ENCODE data around the gene AP1S1.

The AP1S1 gene

DNA sequence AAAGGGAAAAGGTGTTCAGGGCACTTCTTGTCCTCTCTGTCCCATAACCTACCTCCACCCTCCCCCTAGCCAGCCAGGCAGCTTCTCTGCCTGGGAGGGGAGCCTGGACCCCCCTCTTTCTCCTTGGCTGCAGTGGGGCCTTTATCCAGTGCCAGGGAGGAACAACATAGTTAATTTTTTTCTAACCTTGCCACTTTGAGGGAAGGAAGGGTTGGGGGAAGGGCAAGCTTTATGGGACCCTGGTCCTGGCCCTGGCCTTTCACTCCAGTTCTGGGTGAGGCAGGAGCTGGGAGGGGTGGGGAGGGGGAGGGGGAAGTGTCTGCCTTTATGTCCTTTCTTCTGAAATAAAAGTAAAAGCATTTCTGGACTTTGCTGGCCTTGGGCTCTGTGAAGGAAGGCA is 6.6 kb downstream of the AP1S1 start:
- H4K20me1 ChIP-seq (ENCODE audit: insufficient read depth), result no peaks in the 10 kb centered on the region
- peaks cover 10% of the 10 kb centered on the region; the same call in 1 of the 2 replicates for H3K27me3 ChIP-seq (ENCODE audit: insufficient read depth, low read depth)
- no peaks in the 10 kb centered on the region for H3K79me2 ChIP-seq (ENCODE audit: insufficient read depth, low read depth)
- TF ChIP-seq, protein P1, sequence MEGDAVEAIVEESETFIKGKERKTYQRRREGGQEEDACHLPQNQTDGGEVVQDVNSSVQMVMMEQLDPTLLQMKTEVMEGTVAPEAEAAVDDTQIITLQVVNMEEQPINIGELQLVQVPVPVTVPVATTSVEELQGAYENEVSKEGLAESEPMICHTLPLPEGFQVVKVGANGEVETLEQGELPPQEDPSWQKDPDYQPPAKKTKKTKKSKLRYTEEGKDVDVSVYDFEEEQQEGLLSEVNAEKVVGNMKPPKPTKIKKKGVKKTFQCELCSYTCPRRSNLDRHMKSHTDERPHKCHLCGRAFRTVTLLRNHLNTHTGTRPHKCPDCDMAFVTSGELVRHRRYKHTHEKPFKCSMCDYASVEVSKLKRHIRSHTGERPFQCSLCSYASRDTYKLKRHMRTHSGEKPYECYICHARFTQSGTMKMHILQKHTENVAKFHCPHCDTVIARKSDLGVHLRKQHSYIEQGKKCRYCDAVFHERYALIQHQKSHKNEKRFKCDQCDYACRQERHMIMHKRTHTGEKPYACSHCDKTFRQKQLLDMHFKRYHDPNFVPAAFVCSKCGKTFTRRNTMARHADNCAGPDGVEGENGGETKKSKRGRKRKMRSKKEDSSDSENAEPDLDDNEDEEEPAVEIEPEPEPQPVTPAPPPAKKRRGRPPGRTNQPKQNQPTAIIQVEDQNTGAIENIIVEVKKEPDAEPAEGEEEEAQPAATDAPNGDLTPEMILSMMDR (conservative IDR thresholded peaks at IDR 0.05; ENCODE audit: low read depth, low read length), result no peak
- H3K36me3 ChIP-seq (ENCODE audit: insufficient read depth), result no peaks in the 10 kb centered on the region
- no peak overlapping the region for H3K9ac ChIP-seq
- no peak overlapping the region for H3K4me3 ChIP-seq (IDR thresholded peaks at IDR 0.05; ENCODE audit: insufficient read depth, low read depth, low read length)
- no peak overlapping the region for H2AFZ ChIP-seq (ENCODE audit: low read depth)
- H3K4me1 ChIP-seq (ENCODE audit: low read depth, poor library complexity, severe bottlenecking), result peaks cover 9% of the 10 kb centered on the region
- no peak overlapping the region for H3K4me2 ChIP-seq
- no peak overlapping the region for H3K27ac ChIP-seq

DNA sequence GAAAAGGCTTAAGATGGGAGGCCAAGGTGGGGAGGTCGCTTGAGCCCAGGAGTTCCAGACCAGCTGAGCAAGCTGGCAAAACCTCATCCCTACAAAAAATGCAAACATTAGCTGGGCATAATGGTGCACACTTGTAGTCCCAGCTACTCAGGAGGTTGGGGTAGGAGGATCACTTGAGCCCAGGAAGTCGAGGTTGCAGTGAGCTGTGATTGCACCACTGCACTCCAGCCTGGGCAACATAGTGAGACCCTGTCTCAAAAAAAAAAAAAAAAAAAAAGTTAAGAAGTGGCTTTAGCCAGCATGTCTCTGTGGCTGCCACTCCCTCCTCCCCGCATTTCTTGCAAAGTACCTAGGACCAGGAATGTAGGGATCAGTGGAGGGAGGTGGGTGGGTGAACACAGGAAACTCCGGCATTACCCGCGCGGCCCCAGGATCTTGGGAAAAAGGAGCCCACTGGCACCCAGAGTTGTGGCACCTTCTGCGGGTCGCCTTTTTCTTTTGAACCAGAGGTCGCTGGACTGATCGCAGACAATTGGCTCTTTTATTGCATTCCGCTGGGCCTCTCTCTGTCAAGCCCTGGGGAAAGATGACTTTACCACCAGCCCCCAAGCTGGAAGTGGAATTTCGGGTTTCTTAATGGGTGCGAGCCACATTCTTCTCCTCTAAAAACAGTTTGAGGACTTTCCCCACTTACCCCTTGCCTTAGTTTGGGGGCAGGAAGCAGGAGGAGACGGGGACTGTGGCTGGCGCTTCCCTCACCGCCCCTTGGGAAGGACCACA is 7.6 kb downstream of the AP1S1 start:
- Histone ChIP-seq H3K4me1 (ENCODE audit: low read depth, poor library complexity, severe bottlenecking) (peaks cover 11% of the 10 kb centered on the region), H3K9ac (no peak overlapping the region), H3K4me3 (IDR thresholded peaks at IDR 0.05; ENCODE audit: insufficient read depth, low read depth, low read length) (no peak overlapping the region), H3K36me3 (ENCODE audit: insufficient read depth) (no peaks in the 10 kb centered on the region), H4K20me1 (ENCODE audit: insufficient read depth) (no peaks in the 10 kb centered on the region), H3K4me2 (no peak overlapping the region), H3K27ac (no peak overlapping the region), H2AFZ (ENCODE audit: low read depth) (no peak overlapping the region), H3K79me2 (ENCODE audit: insufficient read depth, low read depth) (no peaks in the 10 kb centered on the region), H3K27me3 (ENCODE audit: insufficient read depth, low read depth) (peaks cover 17% of the 10 kb centered on the region)
- TF ChIP-seq, protein P1 (conservative IDR thresholded peaks at IDR 0.05; ENCODE audit: low read depth, low read length), result no peak

DNA sequence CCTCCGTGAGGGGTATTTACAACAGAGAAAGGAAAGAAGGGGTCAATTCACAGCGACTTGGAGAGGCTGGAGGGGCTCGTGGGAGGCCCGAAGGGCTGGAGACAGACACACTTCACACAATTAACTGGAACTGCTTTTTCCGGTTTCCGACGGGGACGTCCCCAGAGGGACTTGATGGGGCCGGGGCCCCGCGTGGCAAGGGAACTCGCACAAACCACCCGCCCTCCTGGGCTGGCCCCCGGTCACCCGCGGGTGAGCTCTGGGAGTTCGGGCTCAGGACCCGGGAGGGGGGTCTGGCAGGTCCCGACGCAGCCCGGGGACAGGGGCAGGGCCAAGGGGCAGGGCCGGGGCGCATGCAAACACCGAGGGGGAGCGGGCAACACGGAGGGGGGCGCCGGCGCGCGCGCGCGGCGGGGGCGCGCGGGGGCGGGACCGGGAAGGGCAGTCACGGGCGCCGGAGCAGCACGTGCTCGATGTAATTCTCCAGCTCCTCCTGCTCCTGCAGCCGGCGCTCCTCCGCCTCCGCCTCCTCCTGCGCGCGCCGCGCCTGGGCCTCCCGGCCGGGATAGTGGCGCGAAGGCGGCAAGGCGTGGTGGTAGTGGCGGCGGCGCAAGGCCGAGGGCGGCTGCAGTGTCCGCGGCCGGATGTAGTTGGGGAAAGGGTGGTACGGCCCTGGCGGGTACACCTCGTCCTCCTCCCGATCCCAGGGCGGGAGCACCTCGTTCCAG is 8.4 kb downstream of the AP1S1 start:
- H3K4me2 ChIP-seq, result no peak overlapping the region
- H4K20me1 ChIP-seq (ENCODE audit: insufficient read depth), result no peaks in the 10 kb centered on the region
- TF ChIP-seq, protein P1 (conservative IDR thresholded peaks at IDR 0.05; ENCODE audit: low read depth, low read length), result no peak
- no peak overlapping the region for H3K4me3 ChIP-seq (IDR thresholded peaks at IDR 0.05; ENCODE audit: insufficient read depth, low read depth, low read length)
- peaks cover 11% of the 10 kb centered on the region for H3K4me1 ChIP-seq (ENCODE audit: low read depth, poor library complexity, severe bottlenecking)
- no peaks in the 10 kb centered on the region for H3K36me3 ChIP-seq (ENCODE audit: insufficient read depth)
- no peak overlapping the region for H3K27ac ChIP-seq
- H3K27me3 ChIP-seq (ENCODE audit: insufficient read depth, low read depth), result peaks cover 25% of the 10 kb centered on the region
- H3K9ac ChIP-seq, result no peak overlapping the region
- no peak overlapping the region for H2AFZ ChIP-seq (ENCODE audit: low read depth)
- no peaks in the 10 kb centered on the region for H3K79me2 ChIP-seq (ENCODE audit: insufficient read depth, low read depth)

DNA sequence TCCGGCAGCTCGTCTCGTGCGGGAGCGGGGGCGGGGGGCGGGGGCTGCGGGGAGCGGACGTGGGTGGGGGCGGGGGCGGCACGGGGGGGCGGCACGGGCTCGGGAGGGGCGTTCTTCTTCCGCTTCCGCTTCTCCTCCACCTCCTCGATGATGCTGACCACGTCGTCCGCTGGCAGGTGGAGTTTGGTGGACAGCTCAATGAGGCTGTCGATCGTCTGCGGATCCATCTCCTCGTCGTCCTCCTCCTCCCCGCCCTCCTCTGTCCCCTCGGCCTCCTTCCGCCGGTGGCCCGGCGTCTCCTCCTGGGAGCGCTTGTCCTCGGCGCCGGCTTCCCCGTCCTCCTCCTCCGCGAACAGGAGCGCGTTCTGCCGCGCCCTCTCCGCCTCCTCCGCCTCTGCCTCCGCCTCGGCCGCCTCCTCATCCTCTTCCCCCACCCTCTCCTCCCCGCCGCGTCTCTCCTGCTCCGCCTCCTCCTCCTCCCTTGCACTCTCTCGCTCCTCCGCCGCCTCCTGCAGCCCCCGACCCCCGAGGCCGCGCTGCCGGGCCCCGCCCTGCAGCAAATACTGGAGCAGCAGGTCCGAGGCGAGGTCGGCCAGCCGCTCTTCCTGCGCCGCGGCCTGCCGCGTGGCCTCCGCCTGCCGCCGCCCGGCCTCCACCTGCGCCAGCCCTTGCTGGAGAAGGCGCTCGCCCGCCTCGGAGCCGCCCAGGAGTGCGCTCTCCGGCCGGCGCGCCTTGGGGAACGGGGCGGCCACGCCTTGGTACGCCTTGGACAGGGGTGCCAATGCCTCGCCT is 9.2 kb downstream of the AP1S1 start:
- no peaks in the 10 kb centered on the region for H4K20me1 ChIP-seq (ENCODE audit: insufficient read depth)
- no peaks in the 10 kb centered on the region for H3K79me2 ChIP-seq (ENCODE audit: insufficient read depth, low read depth)
- H3K27ac ChIP-seq, result no peak overlapping the region
- no peak overlapping the region for H2AFZ ChIP-seq (ENCODE audit: low read depth)
- TF ChIP-seq, protein P1 (conservative IDR thresholded peaks at IDR 0.05; ENCODE audit: low read depth, low read length), result no peak
- H3K9ac ChIP-seq, result no peak overlapping the region
- no peak overlapping the region for H3K4me3 ChIP-seq (IDR thresholded peaks at IDR 0.05; ENCODE audit: insufficient read depth, low read depth, low read length)
- no peaks in the 10 kb centered on the region for H3K36me3 ChIP-seq (ENCODE audit: insufficient read depth)
- H3K27me3 ChIP-seq (ENCODE audit: insufficient read depth, low read depth), result peaks cover 33% of the 10 kb centered on the region
- peaks cover 11% of the 10 kb centered on the region for H3K4me1 ChIP-seq (ENCODE audit: low read depth, poor library complexity, severe bottlenecking)
- no peak overlapping the region for H3K4me2 ChIP-seq

Data from KMS-11 (cell line).